GM23248 (cell line): ENCODE measurements around the gene LPAR1.

ENCODE experiments used
- EZH2 ChIP-seq: fragments of 200-600 bp; sonication (generic); IDR thresholded peaks from 2 replicates; pipeline ENCODE4 v1.6.1; 2018; ENCODE audit warnings: antibody characterized with exemption, mild to moderate bottlenecking; ENCODE audit not compliant: insufficient read depth, poor library complexity, severe bottlenecking
- EZH2phosphoT487 ChIP-seq: fragments of 200-600 bp; sonication (generic); IDR thresholded peaks from 2 replicates; pipeline ENCODE4 v1.6.1; 2018; ENCODE audit warnings: antibody characterized with exemption, moderate library complexity, mild to moderate bottlenecking, low read depth; ENCODE audit not compliant: insufficient read depth

DNA sequence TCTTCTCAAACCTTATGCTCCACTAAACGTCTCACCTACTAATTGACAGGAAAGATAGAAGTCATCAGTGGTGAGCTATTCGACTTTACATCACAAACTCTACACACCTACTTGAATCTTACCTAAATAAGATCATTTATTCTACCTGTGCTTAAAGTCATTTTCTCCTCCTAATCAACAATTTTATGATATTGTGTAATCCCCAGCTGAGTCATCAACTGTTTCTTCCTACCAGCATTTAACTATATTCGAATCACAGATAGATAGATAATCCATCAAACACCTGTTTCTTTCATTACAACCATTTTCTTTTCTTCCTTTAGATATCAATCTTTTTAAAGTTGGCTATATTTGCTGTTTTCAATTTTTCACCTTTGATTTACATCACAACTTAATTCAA lies 181.5 kb downstream of the LPAR1 start:
- no peak for TF ChIP-seq EZH2phosphoT487
- TF ChIP-seq EZH2, result no peak
